Activated T-helper 2 cell treated with anti-CD3 and anti-CD28 coated beads, Interferon-gamma antibody, Interleukin-2, Interleukin-4, amounts not matched to agents 10 μg/mL and 5 μg/mL and 100 μg/mL, durations not matched to agents 14 hours and 24 hours and 36 hours (primary cell): ENCODE results near the gene NPIPA7. TPM values are rescaled to one million over a fixed set of nuclear protein-coding genes. Genes with fewer than 3 reads are reported as not detected.
"Not testable (repeated sequence)": the region's sequence is repeated elsewhere in the genome, so short reads cannot be mapped to it uniquely, and the experiment has no call there.

ENCODE experiments used
- DNase-seq: peaks from one replicate; pipeline ENCODE4 v3.0.0; 2021; ENCODE audit warnings: low spot score
- H3K27ac Mint-ChIP-seq: one replicate; pipeline ENCODE4 v1.8.0; 2021; ENCODE audit warnings: mixed read lengths
- H3K27me3 Mint-ChIP-seq: one replicate; pipeline ENCODE4 v1.8.0; 2021; ENCODE audit warnings: low read depth, mixed read lengths
- H3K36me3 Mint-ChIP-seq: one replicate; pipeline ENCODE4 v1.8.0; 2021; ENCODE audit warnings: low read depth, mixed read lengths
- H3K4me1 Mint-ChIP-seq: one replicate; pipeline ENCODE4 v1.8.0; 2021; ENCODE audit warnings: low read depth, mixed read lengths
- H3K4me3 Mint-ChIP-seq: one replicate; pipeline ENCODE4 v1.8.0; 2021; ENCODE audit warnings: low read depth, mild to moderate bottlenecking, moderate library complexity, mixed read lengths
- H3K9me3 Mint-ChIP-seq: one replicate; pipeline ENCODE4 v1.8.0; 2021; ENCODE audit warnings: mixed read lengths
- intact Hi-C: fragments of 100-400 bp; cut with micrococcal nuclease; formaldehyde crosslinking; loops from one replicate; pipeline ENCODE4 v1.15.1; 2023
- total RNA-seq: library from RNA; stranded (reverse); gene quantifications from 2 replicates; pipeline ENCODE4 v1.2.3, GENCODE V29; 2022

Gene NPIPA7
- total RNA-seq, result 6.1 and 6.2 TPM in 2 replicates

DNA sequence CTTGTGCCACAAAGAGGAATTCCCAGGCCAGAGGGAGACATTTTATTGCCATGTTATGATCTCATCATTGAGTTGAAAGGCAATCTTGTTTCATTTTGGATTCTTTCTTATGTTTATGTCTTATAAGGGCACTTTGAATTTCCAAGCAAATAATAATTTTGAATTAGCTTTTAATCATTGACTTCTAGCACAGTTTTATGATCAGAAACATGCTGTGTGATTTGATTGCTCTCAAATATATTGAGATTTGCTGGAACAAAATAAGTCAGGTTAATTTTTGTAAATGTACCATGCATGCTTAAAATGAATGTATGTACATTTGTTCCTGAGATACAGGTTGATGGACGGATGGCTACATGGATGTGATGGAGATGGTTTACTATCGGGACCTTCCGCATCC is at the start of gene NPIPA7:
Gene NPIPA7, plus strand, starts transcription at position 301 of the 400 bp plus-strand sequence. CDS start 105 bp downstream, outside the sequence.
- H3K4me1 Mint-ChIP-seq, H3K9me3 Mint-ChIP-seq, H3K27me3 Mint-ChIP-seq, H3K36me3 Mint-ChIP-seq, H3K4me3 Mint-ChIP-seq, intact Hi-C loops, H3K27ac Mint-ChIP-seq, DNase-seq: not testable (repeated sequence)

- H3K27me3 Mint-ChIP-seq, DNase-seq, H3K9me3 Mint-ChIP-seq, H3K36me3 Mint-ChIP-seq, H3K27ac Mint-ChIP-seq, H3K4me1 Mint-ChIP-seq, H3K4me3 Mint-ChIP-seq, intact Hi-C loops: not testable (repeated sequence)
Measured at GRCh38 chr16:16331466-16331865, 47.5 kb upstream of the NPIPA7 start.

GRCh38 chr16:16357556-16357955 is 21.4 kb upstream of the NPIPA7 start:
- intact Hi-C loops, H3K4me3 Mint-ChIP-seq, H3K27ac Mint-ChIP-seq, H3K27me3 Mint-ChIP-seq, DNase-seq, H3K9me3 Mint-ChIP-seq, H3K4me1 Mint-ChIP-seq, H3K36me3 Mint-ChIP-seq: not testable (repeated sequence)

GRCh38 chr16:16358539-16359240 is 20.2 kb upstream of the NPIPA7 start:
- H3K9me3 Mint-ChIP-seq, H3K27ac Mint-ChIP-seq, H3K36me3 Mint-ChIP-seq, intact Hi-C loops, H3K4me3 Mint-ChIP-seq, H3K4me1 Mint-ChIP-seq, DNase-seq, H3K27me3 Mint-ChIP-seq: not testable (repeated sequence)

DNA sequence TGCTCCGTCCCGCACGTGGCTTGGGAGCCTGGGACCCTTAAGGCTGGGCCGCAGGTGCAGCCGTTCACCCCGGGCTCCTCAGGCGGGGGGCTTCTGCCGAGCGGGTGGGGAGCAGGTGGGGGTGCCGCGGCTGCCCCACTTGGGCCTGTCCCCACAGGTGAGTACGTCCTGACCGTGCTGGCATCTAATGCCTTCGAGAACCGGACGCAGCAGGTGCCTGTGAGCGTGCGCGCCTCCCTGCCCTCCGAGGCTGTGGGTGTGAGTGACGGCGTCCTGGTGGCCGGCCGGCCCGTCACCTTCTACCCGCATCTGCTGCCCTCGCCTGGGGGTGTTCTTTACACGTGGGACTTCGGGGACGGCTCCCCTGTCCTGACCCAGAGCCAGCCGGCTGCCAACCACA is 15.3 kb upstream of the NPIPA7 start:
- H3K4me3 Mint-ChIP-seq, intact Hi-C loops: not testable (repeated sequence)

GRCh38 chr16:16364100-16364499 is 14.8 kb upstream of the NPIPA7 start:
- DNase-seq, H3K4me1 Mint-ChIP-seq, H3K27ac Mint-ChIP-seq, H3K9me3 Mint-ChIP-seq, H3K27me3 Mint-ChIP-seq, H3K36me3 Mint-ChIP-seq, H3K4me3 Mint-ChIP-seq, intact Hi-C loops: not testable (repeated sequence)

More for the DNA sequence above, 15.3 kb upstream of the NPIPA7 start:
- DNase-seq, H3K36me3 Mint-ChIP-seq, H3K27ac Mint-ChIP-seq, H3K9me3 Mint-ChIP-seq, H3K4me1 Mint-ChIP-seq, H3K27me3 Mint-ChIP-seq: not testable (repeated sequence)

- intact Hi-C loops, H3K4me3 Mint-ChIP-seq, DNase-seq, H3K27me3 Mint-ChIP-seq, H3K4me1 Mint-ChIP-seq, H3K9me3 Mint-ChIP-seq, H3K36me3 Mint-ChIP-seq, H3K27ac Mint-ChIP-seq: not testable (repeated sequence)
Measured at GRCh38 chr16:16364701-16365100, 14.2 kb upstream of the NPIPA7 start.

DNA sequence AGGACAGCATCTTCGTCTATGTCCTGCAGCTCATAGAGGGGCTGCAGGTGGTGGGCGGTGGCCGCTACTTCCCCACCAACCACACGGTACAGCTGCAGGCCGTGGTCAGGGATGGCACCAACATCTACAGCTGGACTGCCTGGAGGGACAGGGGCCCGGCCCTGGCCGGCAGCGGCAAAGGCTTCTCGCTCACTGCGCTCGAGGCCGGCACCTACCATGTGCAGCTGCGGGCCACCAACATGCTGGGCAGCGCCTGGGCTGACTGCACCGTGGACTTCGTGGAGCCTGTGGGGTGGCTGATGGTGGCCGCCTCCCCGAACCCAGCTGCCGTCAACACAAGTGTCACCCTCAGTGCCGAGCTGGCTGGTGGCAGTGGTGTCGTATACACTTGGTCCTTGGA is 13.6 kb upstream of the NPIPA7 start:
- H3K27me3 Mint-ChIP-seq, H3K36me3 Mint-ChIP-seq, DNase-seq, intact Hi-C loops, H3K9me3 Mint-ChIP-seq, H3K4me1 Mint-ChIP-seq, H3K4me3 Mint-ChIP-seq, H3K27ac Mint-ChIP-seq: not testable (repeated sequence)

DNA sequence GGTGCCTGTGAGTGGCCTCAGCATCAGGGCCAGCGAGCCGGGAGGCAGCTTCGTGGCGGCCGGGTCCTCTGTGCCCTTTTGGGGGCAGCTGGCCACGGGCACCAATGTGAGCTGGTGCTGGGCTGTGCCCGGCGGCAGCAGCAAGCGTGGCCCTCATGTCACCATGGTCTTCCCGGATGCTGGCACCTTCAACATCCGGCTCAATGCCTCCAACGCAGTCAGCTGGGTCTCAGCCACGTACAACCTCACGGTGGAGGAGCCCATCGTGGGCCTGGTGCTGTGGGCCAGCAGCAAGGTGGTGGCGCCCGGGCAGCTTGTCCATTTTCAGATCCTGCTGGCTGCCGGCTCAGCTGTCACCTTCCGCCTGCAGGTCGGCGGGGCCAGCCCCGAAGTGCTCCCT is 13.1 kb upstream of the NPIPA7 start:
- H3K9me3 Mint-ChIP-seq, intact Hi-C loops, H3K27me3 Mint-ChIP-seq, H3K4me3 Mint-ChIP-seq, H3K4me1 Mint-ChIP-seq, DNase-seq, H3K27ac Mint-ChIP-seq, H3K36me3 Mint-ChIP-seq: not testable (repeated sequence)

GRCh38 chr16:16366552-16367284 is 12.2 kb upstream of the NPIPA7 start:
- H3K4me1 Mint-ChIP-seq, H3K9me3 Mint-ChIP-seq, H3K27me3 Mint-ChIP-seq, intact Hi-C loops, H3K27ac Mint-ChIP-seq, DNase-seq, H3K4me3 Mint-ChIP-seq, H3K36me3 Mint-ChIP-seq: not testable (repeated sequence)

DNA sequence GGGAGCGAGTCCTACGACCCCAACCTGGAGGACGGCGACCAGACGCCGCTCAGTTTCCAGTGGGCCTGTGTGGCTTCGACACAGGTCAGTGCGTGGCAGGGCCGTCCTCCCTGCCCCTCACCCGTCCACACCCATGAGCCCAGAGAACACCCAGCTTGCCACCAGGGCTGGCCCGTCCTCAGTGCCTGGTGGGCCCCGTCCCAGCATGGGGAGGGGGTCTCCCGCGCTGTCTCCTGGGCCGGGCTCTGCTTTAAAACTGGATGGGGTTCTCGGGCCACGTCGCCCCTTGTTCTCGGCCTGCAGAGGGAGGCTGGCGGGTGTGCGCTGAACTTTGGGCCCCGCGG is 11.7 kb upstream of the NPIPA7 start:
- H3K4me3 Mint-ChIP-seq, H3K4me1 Mint-ChIP-seq, intact Hi-C loops, H3K27me3 Mint-ChIP-seq, H3K27ac Mint-ChIP-seq, H3K36me3 Mint-ChIP-seq, DNase-seq, H3K9me3 Mint-ChIP-seq: not testable (repeated sequence)

- H3K36me3 Mint-ChIP-seq, intact Hi-C loops, DNase-seq, H3K9me3 Mint-ChIP-seq, H3K4me1 Mint-ChIP-seq, H3K27ac Mint-ChIP-seq, H3K27me3 Mint-ChIP-seq, H3K4me3 Mint-ChIP-seq: not testable (repeated sequence)
Measured at GRCh38 chr16:16369081-16369856, 9.7 kb upstream of the NPIPA7 start.

GRCh38 chr16:16371136-16371735 is 7.7 kb upstream of the NPIPA7 start:
- H3K27ac Mint-ChIP-seq, H3K9me3 Mint-ChIP-seq, H3K4me1 Mint-ChIP-seq, intact Hi-C loops, H3K36me3 Mint-ChIP-seq, DNase-seq, H3K4me3 Mint-ChIP-seq, H3K27me3 Mint-ChIP-seq: not testable (repeated sequence)
